ENCODE results near the gene MAGEA2B.
"Not testable (repeated sequence)": the region's sequence is repeated elsewhere in the genome, so short reads cannot be mapped to it uniquely, and the experiment has no call there.

The MAGEA2B gene

DNA sequence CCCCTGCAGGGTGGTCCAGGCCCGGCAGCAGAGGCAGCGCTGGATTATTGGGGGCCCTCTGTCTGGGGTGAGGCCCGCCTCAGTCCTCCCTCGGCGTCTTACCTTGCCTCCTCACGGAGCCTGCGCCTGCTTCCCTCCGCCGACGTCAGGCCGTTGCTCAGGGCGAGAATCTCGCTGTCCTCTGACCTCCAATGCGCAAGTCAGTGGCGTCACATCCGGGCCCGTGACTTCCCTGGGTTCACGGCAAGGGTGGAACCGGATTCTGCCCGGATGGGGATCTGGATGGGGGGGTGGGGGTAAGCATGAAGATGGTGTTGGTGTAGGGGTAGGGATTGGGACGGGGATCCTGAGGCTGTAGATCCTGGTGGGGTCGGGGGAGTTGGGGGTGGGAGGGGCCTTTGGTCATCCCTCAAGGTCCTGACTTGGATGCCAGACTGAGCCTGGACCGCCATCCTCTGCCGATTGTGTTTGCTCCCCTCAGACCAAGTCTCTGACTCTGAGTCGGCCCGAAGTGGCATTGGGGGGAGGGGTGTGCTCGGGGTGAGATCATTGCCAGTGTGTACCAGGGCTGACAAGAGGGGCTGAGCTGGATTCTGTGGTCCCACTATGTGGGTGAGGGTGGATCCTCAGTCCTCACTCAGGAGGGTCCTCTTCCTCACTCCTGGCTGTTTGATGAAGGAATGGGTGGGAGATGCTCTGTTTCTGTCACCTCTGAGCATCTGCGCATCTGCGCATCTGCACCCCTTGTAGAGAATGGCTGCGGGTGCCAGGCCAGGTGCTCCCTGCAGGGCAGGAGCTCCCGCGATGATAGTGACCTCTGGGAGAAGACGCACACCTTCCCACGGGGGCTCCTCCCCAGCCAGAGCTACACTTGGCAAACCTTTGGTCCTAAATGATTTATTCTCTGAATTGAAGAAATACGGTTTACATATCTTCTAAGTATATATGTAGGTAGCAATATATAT, 39.5 kb downstream of the MAGEA2B start, which contains the start of gene MAGEA2:
MAGEA2 (minus strand) TSS at position 157 of the 965 bp plus-strand sequence. CDS start 2,479 bp downstream, outside the sequence.
- not testable (repeated sequence) for H3K4me3 ChIP-seq (ENCODE audit: low read depth, low read length); DNase-seq (ENCODE audit: low read depth)

DNA sequence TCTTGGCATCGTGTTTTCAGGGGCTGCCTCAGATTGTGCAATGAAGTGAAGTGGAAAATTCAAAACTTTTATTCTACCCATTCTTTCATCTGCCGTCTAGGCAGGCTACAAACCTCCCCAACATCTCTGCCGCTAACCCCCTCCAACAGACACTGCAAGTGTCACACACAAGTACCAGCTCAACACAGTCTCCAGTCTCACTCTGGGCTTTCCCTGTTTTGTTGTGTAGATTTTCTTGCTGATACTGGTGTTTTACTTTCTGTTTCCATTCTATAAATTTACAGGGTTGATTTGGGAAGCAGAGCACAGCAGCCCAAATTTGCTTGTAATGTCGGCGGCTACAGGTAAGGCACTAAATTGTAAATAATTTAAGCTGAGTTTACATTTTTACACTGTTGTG, 40.4 kb downstream of the MAGEA2B start:
- not testable (repeated sequence) for DNase-seq (ENCODE audit: low read depth); H3K4me3 ChIP-seq (ENCODE audit: low read depth, low read length)

DNA sequence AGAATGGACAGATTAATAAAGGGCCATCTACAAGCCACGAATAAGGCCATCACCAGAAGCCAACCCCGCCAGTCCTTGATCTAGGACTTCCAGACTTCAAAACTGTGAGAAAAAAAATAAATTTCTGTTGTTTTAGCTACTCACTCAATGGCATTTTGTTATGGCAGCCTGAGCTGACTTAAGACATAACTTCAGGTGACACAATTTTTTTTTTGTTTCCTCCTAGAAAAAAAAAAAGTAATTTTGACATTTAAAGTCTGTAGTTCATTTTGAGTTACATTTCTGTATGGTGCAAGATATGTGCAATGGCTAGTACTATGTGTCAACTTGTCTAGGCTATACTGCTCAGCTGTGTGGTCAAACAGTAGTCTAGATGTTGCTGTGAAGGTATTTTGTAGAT, 44.5 kb downstream of the MAGEA2B start, which contains the start of gene CSAG3:
CSAG3 (plus strand) TSS at position 301 of the 400 bp plus-strand sequence.
- DNase-seq (ENCODE audit: low read depth); H3K4me3 ChIP-seq (ENCODE audit: low read depth, low read length): not testable (repeated sequence)

DNA sequence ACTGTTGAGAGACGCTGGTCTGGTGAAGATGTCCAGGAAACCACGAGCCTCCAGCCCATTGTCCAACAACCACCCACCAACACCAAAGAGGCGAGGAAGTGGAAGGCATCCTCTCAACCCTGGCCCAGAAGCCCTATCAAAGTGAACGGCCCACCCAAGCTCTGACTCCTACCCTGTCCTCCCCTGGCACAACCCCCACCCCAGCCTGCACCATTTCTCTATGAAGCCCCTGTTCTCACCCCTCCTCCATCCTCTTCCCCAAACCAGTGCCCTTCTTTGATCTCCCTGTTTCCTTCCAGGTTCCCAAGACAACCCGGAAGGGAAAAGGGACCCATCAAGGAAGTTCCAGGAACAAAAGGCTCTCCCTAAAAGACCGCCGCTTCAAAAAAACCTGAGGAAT, 45.1 kb downstream of the MAGEA2B start:
- H3K4me3 ChIP-seq (ENCODE audit: low read depth, low read length); DNase-seq (ENCODE audit: low read depth): not testable (repeated sequence)

DNA sequence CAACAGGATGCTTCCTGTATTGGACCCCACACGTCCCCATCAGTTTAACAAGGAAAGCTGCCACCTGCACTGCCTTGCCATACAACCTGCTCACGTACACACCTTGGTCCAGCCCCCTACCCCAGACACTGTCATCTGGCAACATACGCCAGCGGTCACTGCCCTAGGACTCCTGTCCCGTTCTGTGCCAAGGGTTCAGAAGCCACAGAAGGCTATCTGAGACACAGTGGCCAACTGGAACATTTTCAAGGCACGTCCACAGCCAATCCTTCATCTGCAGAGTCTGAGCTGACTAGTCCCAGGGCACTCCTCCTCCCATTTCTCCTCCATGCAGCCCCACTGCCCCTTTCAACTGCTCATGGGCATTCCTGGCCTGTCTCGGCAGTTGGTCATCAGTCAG, 47.2 kb downstream of the MAGEA2B start:
- H3K4me3 ChIP-seq (ENCODE audit: low read depth, low read length); DNase-seq (ENCODE audit: low read depth): not testable (repeated sequence)

DNA sequence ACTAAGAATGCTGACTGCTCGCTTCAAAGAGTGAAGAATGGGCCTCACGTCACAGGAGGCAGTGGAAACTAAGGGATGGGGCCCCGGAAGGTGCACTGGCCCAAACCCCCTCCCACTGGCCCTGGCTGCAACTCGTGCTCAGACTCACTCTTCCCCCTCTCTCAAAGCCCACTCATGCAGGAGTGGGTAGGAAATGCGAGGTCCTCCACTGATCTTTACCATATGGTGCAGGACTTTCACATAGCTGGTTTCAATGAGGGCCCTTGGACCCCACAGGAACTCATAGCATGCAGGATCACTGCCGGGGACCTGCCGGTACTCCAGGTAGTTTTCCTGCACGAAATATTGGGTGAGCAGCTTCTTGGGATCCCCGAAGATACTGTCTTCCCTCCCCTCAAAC, 52.1 kb downstream of the MAGEA2B start:
- DNase-seq (ENCODE audit: low read depth): not testable (repeated sequence)

More for the DNA sequence above, 52.1 kb downstream of the MAGEA2B start:
- H3K4me3 ChIP-seq (ENCODE audit: low read depth, low read length): not testable (repeated sequence)
